DMS114 treated with DMSO at 0.1 percent for 48 hours (cell line): ENCODE data around the gene CACNA2D1.
"Not testable (repeated sequence)": the region's sequence is repeated elsewhere in the genome, so short reads cannot be mapped to it uniquely, and the experiment has no call there.

Experiments
- DNase-seq: peaks from one replicate; lab custom pipeline; 2025; ENCODE audit not compliant: unreplicated experiment; lab: John Stamatoyannopoulos, UW

Gene CACNA2D1

GRCh38 chr7:82434275-82435022 is 9.1 kb downstream of the CACNA2D1 start:
- no peak for DNase-seq

- DNase-seq, result no peak
Observed at GRCh38 chr7:82433507-82433906, 10.1 kb downstream of the CACNA2D1 start.

GRCh38 chr7:82432743-82433142 is 10.8 kb downstream of the CACNA2D1 start:
- not testable (repeated sequence) for DNase-seq

- no peak for DNase-seq
Observed at GRCh38 chr7:82430500-82431465, 12.8 kb downstream of the CACNA2D1 start.

GRCh38 chr7:82429408-82429807 is 14.2 kb downstream of the CACNA2D1 start:
- no peak for DNase-seq

GRCh38 chr7:82428186-82428961 is 15.2 kb downstream of the CACNA2D1 start:
- DNase-seq, result no peak

GRCh38 chr7:82423446-82423845 is 20.1 kb downstream of the CACNA2D1 start:
- DNase-seq, result no peak

GRCh38 chr7:82419200-82419599 is 24.4 kb downstream of the CACNA2D1 start:
- no peak for DNase-seq

- no peak for DNase-seq
Observed at GRCh38 chr7:82417898-82418297, 25.7 kb downstream of the CACNA2D1 start.

GRCh38 chr7:82416402-82416801 is 27.2 kb downstream of the CACNA2D1 start:
- DNase-seq, result no peak

GRCh38 chr7:82414389-82414788 is 29.2 kb downstream of the CACNA2D1 start:
- DNase-seq, result no peak

- no peak for DNase-seq
Observed at GRCh38 chr7:82413237-82413636, 30.3 kb downstream of the CACNA2D1 start.

- no peak for DNase-seq
Observed at GRCh38 chr7:82411732-82412131, 31.8 kb downstream of the CACNA2D1 start.

GRCh38 chr7:82410461-82410860 is 33.1 kb downstream of the CACNA2D1 start:
- DNase-seq, result no peak

- DNase-seq, result no peak
Observed at GRCh38 chr7:82406937-82407336, 36.6 kb downstream of the CACNA2D1 start.

GRCh38 chr7:82405301-82405700 is 38.3 kb downstream of the CACNA2D1 start:
- no peak for DNase-seq

- DNase-seq, result no peak
Observed at GRCh38 chr7:82404652-82405051, 38.9 kb downstream of the CACNA2D1 start.

- DNase-seq, result no peak
Observed at GRCh38 chr7:82404094-82404493, 39.5 kb downstream of the CACNA2D1 start.

- DNase-seq, result no peak
Observed at GRCh38 chr7:82397879-82398524, 45.6 kb downstream of the CACNA2D1 start.

- DNase-seq, result no peak
Observed at GRCh38 chr7:82396343-82396742, 47.2 kb downstream of the CACNA2D1 start.

GRCh38 chr7:82395147-82395546 is 48.4 kb downstream of the CACNA2D1 start:
- no peak for DNase-seq
